Activated CD8-positive, alpha-beta memory T cell treated with anti-CD3 and anti-CD28 coated beads, Interleukin-2, amount 50 U/mL, for 48 hours (primary cell): ENCODE measurements around the gene ERMAP.
"Not testable (repeated sequence)": the region's sequence is repeated elsewhere in the genome, so short reads cannot be mapped to it uniquely, and the experiment has no call there.

Source experiments
- DNase-seq: peaks from one replicate; pipeline ENCODE4 v3.0.0-alpha.2; 2020

The ERMAP gene

DNA sequence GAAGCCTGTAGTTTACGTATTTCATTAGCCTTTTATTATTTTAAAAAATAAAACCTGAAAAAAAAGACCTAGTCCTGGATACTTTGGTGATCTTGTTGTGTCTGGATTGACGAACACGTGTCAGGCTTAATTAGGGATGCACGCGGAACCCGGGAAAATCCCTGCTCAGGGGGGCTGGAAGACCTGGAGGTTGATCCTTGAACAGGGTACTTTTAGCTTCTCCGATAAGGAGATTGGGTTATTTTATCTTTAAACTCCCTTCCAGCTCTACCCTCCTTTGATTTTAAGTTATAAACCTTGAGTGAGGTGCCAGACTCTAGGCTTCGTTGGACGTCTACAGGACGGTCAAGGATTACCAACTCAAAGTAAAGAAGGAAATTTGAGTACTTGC lies 28.9 kb downstream of the ERMAP start:
- DNase-seq, result no peak

GRCh38 chr1:42846257-42847110 lies 29.6 kb downstream of the ERMAP start, which contains the start of gene ZNF691:
Gene ZNF691, plus strand, starts transcription at chr1:42846613. Its CDS starts 3,046 bp downstream, at chr1:42849659.
- DNase-seq, result peak; percentile 85

- no peak for DNase-seq
Observed at GRCh38 chr1:42847111-42847595, 30.2 kb downstream of the ERMAP start.

- no peak for DNase-seq
Observed at GRCh38 chr1:42847721-42848460, 31.0 kb downstream of the ERMAP start.

- no peak for DNase-seq
Observed at GRCh38 chr1:42848823-42849537, 32.1 kb downstream of the ERMAP start.

DNA sequence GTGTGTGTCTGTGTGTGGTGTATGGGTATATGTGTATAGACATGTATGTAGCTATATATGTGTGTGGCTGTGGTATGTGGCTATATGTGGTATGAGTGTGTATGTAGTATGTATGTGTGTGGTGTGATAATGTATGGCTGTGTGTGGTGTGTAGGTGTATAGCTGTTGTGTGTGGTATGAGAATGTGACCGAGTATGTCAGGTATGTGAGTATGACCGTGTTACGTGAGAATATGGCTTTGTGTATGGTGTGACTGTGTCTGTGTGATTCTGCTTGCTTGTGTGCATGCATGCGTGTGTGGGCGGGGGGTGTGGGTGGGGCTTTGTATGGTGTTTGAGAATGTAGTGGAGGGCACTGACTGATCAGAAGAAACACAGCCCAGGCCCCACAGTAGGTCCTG lies 33.0 kb downstream of the ERMAP start:
- DNase-seq, result no peak

- DNase-seq, result no peak
Observed at GRCh38 chr1:42851420-42851819, 34.5 kb downstream of the ERMAP start.

GRCh38 chr1:42851960-42852607 lies 35.2 kb downstream of the ERMAP start:
- DNase-seq, result no peak

- no peak for DNase-seq
Observed at GRCh38 chr1:42852608-42852980, 35.7 kb downstream of the ERMAP start.

GRCh38 chr1:42853116-42853884 lies 36.4 kb downstream of the ERMAP start:
- no peak for DNase-seq

GRCh38 chr1:42856554-42856953 lies 39.6 kb downstream of the ERMAP start:
- not testable (repeated sequence) for DNase-seq

DNA sequence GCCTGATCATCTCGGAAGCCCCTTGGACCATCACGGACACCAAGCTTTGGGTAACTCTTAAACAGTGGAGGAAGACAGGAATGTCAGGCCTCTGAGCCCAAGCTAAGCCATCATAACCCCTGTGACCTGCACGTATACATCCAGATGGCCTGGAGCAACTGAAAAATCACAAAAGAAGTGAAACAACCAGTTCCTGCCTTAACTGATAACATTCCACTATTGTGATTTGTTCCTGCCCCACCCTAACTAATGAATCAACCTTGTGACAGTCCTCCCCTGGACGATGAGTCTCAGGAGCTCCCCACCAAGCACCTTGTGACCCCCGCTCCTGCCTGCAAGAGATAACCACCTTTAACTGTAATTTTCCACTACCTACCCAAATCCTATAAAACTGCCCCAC lies 42.4 kb downstream of the ERMAP start:
- not testable (repeated sequence) for DNase-seq

DNA sequence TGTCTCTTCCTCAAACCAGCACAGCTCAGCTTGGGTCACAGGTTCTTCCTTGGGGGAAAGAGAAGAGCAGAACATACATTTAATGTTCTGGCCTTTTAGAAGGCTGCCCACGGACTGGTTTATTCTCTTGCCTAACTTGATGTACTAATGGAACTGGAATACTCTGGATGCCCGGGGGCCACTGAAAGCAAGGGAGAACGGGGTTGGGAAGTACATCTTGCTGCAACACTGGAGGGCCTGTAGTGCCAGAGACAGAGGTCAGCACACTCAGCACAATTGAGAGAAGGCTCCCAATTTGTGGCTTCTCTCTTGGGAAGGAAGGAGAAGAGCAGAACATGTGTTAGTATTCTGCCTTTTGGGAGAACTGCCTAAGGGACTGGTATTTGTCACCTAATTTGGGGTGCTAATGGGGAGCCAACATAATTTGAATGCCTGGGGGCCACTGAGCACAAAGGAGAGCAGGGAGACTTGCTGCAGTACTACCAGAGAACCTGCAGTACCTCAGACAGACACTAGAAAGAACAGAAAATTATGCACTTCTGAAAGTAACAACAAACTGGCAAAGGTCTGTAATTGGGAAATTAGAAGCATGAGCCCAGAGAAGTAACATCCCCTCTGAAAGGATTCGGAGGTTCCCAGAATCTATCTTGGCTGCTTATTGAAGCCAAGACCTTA lies 43.6 kb downstream of the ERMAP start:
- no peak for DNase-seq

GRCh38 chr1:42861014-42861399 lies 44.1 kb downstream of the ERMAP start:
- no peak for DNase-seq

DNA sequence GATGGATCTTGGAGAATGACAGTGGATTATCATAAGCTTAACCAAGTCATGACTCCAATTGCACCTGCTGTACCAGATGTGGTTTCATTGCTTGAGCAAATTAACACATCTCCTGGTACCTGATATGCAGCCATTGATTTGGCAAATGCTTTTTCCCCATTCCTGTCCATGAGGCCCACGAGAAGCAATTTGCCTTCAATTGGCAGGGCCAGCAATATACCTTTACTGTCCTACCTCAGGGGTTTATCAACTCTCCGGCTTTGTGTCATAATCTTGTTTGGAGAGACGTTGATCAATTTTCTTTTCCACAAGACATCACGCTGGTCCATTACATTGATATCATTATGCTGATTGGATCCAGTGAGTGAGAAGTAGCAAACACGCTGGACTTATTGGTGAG lies 49.6 kb downstream of the ERMAP start:
- DNase-seq, result no peak

DNA sequence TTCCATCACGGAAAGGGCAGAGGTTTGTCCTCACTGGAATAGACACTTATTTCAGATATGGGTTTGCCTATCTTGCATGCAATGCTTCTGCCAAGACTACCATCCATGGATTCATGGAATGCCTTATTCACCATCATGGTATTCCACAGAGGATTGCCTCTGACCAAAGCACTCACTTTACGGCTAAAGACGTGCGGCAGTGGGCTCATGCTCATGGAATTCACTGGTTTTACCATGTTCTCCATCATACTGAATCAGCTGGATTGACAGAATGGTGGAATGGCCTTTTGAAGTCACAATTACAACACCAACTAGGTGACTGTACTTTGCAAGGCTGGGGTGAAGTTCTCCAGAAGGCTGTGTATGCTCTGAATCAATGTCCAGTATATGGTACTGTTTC lies 51.5 kb downstream of the ERMAP start:
- DNase-seq, result not testable (repeated sequence)

DNA sequence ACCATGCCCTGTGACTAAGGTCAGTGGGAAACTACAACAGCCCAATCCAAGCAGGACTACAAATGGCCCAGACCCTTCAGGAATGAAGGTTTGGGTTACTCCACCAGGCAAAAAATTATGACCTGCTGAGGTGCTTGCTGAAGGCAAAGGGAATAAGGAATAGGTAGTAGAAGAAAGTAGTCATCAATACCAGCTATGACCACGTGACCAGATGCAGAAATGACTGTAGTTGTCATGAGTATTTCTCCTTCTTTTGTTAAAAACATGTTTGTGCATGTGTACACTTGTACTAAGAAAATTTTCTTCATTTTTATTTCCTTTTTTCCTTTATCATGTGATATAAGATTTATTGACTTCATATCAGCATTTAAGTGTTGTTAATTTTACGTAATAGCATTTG lies 52.3 kb downstream of the ERMAP start:
- DNase-seq, result not testable (repeated sequence)

- DNase-seq, result not testable (repeated sequence)
Observed at GRCh38 chr1:42869751-42870150, 52.8 kb downstream of the ERMAP start.

DNA sequence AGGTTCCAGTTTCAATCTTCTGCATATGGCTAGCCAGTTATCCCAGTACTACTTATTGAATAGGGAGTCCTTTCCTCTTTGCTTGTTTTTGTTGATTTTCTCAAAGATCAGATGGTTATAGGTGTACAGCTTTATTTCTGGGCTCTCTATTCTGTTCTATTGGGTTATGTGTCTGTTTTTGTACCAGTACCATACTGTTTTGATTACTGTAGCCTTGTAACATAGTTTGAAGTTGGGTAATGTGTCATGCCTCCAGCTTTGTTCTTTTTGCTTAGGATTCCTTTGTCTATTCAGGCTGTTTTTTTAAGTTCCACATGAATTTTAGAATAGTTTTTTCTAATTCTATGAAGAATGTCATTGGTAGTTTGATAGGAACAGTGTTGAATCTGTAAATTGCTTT lies 56.2 kb downstream of the ERMAP start:
- DNase-seq, result not testable (repeated sequence)

DNA sequence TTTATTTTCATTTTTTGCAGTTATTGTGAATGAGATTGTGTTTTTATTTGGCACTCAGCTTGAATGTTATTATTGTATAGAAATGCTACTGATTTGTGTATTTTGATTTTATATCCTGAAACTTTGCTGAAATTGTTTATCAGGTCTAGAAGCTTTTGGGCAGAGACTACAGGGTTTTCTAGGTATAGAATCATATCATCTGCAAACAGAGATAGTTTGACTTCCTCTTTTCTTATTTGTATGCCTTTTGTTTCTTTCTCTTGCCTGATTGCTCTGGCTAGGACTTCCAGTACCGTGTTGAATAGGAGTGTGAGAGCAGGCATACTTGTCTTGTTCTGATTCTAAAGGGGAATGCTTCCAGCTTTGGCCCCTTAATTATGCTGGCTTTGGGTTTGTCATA lies 56.7 kb downstream of the ERMAP start:
- DNase-seq, result no peak

- no peak for DNase-seq
Observed at GRCh38 chr1:42876009-42876408, 59.1 kb downstream of the ERMAP start.
